A673 (cell line): ENCODE measurements around the gene GOLGA6D. TPM values are rescaled to one million over a fixed set of nuclear protein-coding genes. Genes with fewer than 3 reads are reported as not detected.
"Not testable (repeated sequence)": the region's sequence is repeated elsewhere in the genome, so short reads cannot be mapped to it uniquely, and the experiment has no call there.

Source experiments
- BruUV-seq: library from RNA; stranded (reverse); fragments of 400-500 nt; replicated peaks from 2 replicates; lab custom pipeline; 2021; lab: Mats Ljungman, UMichigan
- CTCF ChIA-PET: fragments of 300-600 bp; sonication (Branson Sonifier 250); formaldehyde crosslinking; loops from one replicate; lab custom pipeline; 2022; ENCODE audit warnings: antibody characterized with exemption; lab: Charles Lee
- POLR2A ChIA-PET: fragments of 300-600 bp; sonication (Branson Sonifier 250); formaldehyde crosslinking; loops from one replicate; lab custom pipeline; 2022; ENCODE audit warnings: antibody characterized with exemption; ENCODE audit not compliant: low non-redundant PET; lab: Charles Lee
- DNase-seq: peaks from one replicate; pipeline ENCODE4 v3.0.0-alpha.2; 2015; ENCODE audit warnings: low spot score
- H3K27ac ChIP-seq: fragments of 200-600 bp; sonication (generic); 2 replicates; pipeline ENCODE4 v1.5.1; 2016; ENCODE audit warnings: mixed run types, low read depth, mild to moderate bottlenecking, mixed read lengths, antibody characterized with exemption, low read length; ENCODE audit not compliant: poor library complexity, severe bottlenecking
- H3K27me3 ChIP-seq: fragments of 200-600 bp; sonication (generic); replicated peaks from 2 replicates; pipeline ENCODE4 v1.6.1; 2017; ENCODE audit warnings: mixed run types, low read depth, mild to moderate bottlenecking, mixed read lengths, antibody characterized with exemption, low read length; ENCODE audit not compliant: insufficient read depth, poor library complexity
- H3K36me3 ChIP-seq: fragments of 200-600 bp; sonication (generic); 2 replicates; pipeline ENCODE4 v1.6.1; 2016; ENCODE audit warnings: mixed run types, mild to moderate bottlenecking, mixed read lengths, antibody characterized with exemption, low read length; ENCODE audit not compliant: insufficient read depth, poor library complexity, severe bottlenecking
- H3K4me1 ChIP-seq: fragments of 200-600 bp; sonication (generic); 2 replicates; pipeline ENCODE4 v1.6.1; 2017; ENCODE audit warnings: mixed run types, mild to moderate bottlenecking, mixed read lengths, antibody characterized with exemption, low read length; ENCODE audit not compliant: insufficient read depth, poor library complexity, severe bottlenecking
- H3K4me3 ChIP-seq: fragments of 200-600 bp; sonication (generic); 2 replicates; pipeline ENCODE4 v1.5.1; 2016; ENCODE audit warnings: low read depth, mixed run types, mild to moderate bottlenecking, mixed read lengths, low read length; ENCODE audit not compliant: poor library complexity, severe bottlenecking
- H3K9me3 ChIP-seq: fragments of 200-600 bp; sonication (generic); 2 replicates; pipeline ENCODE4 v1.6.1; 2016; ENCODE audit warnings: mixed run types, low read depth, mild to moderate bottlenecking, mixed read lengths, antibody characterized with exemption, low read length; ENCODE audit not compliant: poor library complexity, severe bottlenecking
- CTCF ChIP-seq: fragments of 300-800, 200-600 bp; sonication (generic); conservative IDR thresholded peaks from 2 replicates; pipeline ENCODE4 v1.5.1; 2017; ENCODE audit warnings: low read depth, mild to moderate bottlenecking, antibody characterized with exemption, low read length, moderate library complexity, mixed read lengths
- intact Hi-C: fragments of 100-400 bp; cut with micrococcal nuclease; formaldehyde crosslinking; loops from one replicate; pipeline ENCODE4 v1.10.0; 2022; ENCODE audit not compliant: unreplicated experiment
- total RNA-seq: library from RNA; stranded (reverse); gene quantifications from 2 replicates; pipeline ENCODE4 v1.2.3, GENCODE V29; 2021

The GOLGA6D gene
- total RNA-seq, 1 experiment from 2014 or later, result not detected

DNA sequence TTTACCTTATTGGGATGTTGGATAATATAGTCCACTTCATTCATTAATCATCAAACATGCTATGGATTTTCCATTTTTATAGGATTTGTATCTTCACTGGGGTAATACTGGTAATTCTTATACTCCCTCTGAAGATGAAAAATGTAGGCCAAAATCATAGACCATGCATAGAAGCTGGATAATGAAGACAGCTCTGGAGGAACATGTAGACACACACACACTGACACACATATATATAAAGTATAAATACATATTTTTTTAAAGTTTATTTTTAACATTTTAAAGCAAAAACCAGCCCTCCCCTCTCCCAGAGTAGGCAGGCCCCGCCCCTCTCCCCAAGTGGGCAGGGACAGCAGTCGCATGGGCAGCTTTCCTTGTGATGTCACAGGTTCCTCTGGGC lies 24.6 kb upstream of the GOLGA6D start, which contains the start of gene GOLGA6C:
TSS of gene GOLGA6C (plus strand) at position 301 of the 400 bp plus-strand sequence. CDS start 265 bp downstream, outside the sequence.
- H3K9me3 ChIP-seq, H3K4me1 ChIP-seq, H3K27me3 ChIP-seq, CTCF ChIA-PET, H3K4me3 ChIP-seq, H3K27ac ChIP-seq, H3K36me3 ChIP-seq, POLR2A ChIA-PET, BruUV-seq, DNase-seq, intact Hi-C loops: not testable (repeated sequence)

DNA sequence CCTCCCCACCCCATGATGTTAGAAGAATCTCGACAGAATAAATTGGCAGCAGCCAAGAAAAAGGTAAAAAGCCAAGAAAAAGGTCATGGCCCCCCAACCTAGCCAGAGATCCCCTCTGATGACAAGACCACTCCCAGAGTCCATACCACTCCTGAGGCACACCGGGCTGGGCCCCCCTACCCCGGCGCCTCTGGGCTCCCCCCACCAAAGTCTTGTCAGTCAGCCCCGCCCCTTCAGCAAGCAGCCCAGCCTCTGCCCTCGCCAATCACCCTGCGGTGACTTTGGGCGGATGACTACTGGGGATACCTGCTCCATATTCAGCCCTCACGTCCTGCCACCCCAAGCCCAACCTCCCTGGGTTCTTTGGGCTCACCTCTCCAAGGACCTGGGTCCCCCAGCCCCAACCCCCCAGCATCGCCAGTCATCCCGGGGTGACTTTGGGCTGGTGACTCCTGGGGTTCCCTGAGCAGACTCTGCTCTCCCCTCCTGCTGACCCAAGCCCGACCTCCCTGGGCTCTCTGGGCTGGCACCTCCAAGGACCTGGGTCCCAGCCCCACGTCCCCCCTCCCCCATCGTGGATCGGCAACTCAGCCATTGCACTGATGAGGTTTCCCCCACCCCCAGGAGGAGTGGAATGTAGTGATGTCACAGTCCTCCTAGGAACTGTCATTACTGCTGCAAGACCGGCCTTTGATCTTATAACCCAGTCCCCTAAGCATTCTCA lies 23.9 kb upstream of the GOLGA6D start:
- CTCF ChIA-PET, result not testable (repeated sequence)

DNA sequence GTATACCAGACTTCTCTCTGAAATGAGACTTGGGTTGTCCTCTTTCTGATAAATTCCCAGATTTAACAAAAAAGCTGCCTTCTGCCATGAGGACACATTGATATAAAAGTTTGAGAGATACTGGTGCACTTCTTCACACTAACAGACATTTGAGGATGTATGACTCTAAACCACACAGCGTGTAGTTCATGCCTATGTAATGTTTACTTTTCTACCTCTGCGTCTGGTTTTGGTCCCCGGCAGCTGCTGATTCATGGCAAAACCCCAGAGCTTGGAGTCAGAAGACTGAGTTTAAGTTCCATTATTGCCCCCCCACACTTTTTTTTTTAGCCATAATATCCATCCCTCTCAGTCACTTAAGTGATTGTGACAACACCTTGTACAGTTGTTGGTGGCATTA lies 22.8 kb upstream of the GOLGA6D start:
- H3K27me3 ChIP-seq, H3K9me3 ChIP-seq, CTCF ChIA-PET, H3K27ac ChIP-seq, H3K4me1 ChIP-seq, BruUV-seq, POLR2A ChIA-PET, intact Hi-C loops, DNase-seq, H3K36me3 ChIP-seq, H3K4me3 ChIP-seq: not testable (repeated sequence)

More for the DNA sequence above, 23.9 kb upstream of the GOLGA6D start:
- POLR2A ChIA-PET, DNase-seq, H3K9me3 ChIP-seq, H3K4me1 ChIP-seq, H3K4me3 ChIP-seq, intact Hi-C loops, H3K36me3 ChIP-seq, BruUV-seq, H3K27ac ChIP-seq, H3K27me3 ChIP-seq: not testable (repeated sequence)

- CTCF ChIA-PET, POLR2A ChIA-PET, H3K4me3 ChIP-seq, BruUV-seq, H3K27ac ChIP-seq, H3K4me1 ChIP-seq, H3K27me3 ChIP-seq, H3K9me3 ChIP-seq, H3K36me3 ChIP-seq, DNase-seq: not testable (repeated sequence)
- intact Hi-C loops, result loop anchor here (10.0 kb wide), 1 partner anchor 949 kb away; no protein-coding TSS in a partner anchor
These were observed 8.8 kb upstream of the GOLGA6D start for GRCh38 chr15:75273751-75274359.

GRCh38 chr15:75274509-75275107 lies 8.0 kb upstream of the GOLGA6D start:
- peak; percentile 48 for TF ChIP-seq CTCF
- H3K4me3 ChIP-seq, CTCF ChIA-PET, H3K36me3 ChIP-seq, H3K27ac ChIP-seq, H3K27me3 ChIP-seq, POLR2A ChIA-PET, H3K9me3 ChIP-seq, BruUV-seq, H3K4me1 ChIP-seq: not testable (repeated sequence)
- intact Hi-C loops, result loop anchor here (10.0 kb wide), 1 partner anchor 950 kb away; no protein-coding TSS in a partner anchor
- DNase-seq, result peak; percentile 19

DNA sequence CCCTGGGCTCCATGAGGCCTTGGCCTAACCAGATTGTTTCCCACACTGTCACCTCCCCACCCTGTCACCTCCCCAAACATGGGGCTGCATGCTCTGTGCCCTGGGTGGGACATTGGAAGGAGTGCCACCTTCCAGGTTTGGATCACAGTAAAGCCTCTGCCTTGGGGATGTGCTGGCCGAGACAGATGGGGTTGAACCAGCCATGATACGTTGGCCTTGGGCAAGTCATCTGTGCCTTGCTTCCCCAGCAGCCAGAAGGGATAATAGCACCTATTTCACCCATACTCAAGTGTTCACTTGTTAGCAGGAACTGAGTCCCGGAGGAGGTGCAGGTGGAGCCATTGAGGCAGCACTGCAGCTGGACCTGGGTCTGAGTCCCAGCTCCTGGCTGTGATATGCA lies 7.0 kb upstream of the GOLGA6D start:
- H3K4me1 ChIP-seq, H3K4me3 ChIP-seq, POLR2A ChIA-PET, H3K36me3 ChIP-seq, CTCF ChIA-PET, DNase-seq, BruUV-seq, H3K9me3 ChIP-seq, H3K27ac ChIP-seq, H3K27me3 ChIP-seq: not testable (repeated sequence)
- intact Hi-C loops, result loop anchor here (10.0 kb wide), 1 partner anchor 951 kb away; no protein-coding TSS in a partner anchor
